AG20443 (cell line): ENCODE data around the gene SATB1.
A peak's percentile ranks its signal among the peaks of the same experiment; 100 is the strongest.
"Not testable (repeated sequence)": the region's sequence is repeated elsewhere in the genome, so short reads cannot be mapped to it uniquely, and the experiment has no call there.

Source experiments
- DNase-seq: peaks from one replicate; pipeline ENCODE4 v3.0.0; 2012; ENCODE audit warnings: low spot score, mixed read lengths

SATB1 gene

DNA sequence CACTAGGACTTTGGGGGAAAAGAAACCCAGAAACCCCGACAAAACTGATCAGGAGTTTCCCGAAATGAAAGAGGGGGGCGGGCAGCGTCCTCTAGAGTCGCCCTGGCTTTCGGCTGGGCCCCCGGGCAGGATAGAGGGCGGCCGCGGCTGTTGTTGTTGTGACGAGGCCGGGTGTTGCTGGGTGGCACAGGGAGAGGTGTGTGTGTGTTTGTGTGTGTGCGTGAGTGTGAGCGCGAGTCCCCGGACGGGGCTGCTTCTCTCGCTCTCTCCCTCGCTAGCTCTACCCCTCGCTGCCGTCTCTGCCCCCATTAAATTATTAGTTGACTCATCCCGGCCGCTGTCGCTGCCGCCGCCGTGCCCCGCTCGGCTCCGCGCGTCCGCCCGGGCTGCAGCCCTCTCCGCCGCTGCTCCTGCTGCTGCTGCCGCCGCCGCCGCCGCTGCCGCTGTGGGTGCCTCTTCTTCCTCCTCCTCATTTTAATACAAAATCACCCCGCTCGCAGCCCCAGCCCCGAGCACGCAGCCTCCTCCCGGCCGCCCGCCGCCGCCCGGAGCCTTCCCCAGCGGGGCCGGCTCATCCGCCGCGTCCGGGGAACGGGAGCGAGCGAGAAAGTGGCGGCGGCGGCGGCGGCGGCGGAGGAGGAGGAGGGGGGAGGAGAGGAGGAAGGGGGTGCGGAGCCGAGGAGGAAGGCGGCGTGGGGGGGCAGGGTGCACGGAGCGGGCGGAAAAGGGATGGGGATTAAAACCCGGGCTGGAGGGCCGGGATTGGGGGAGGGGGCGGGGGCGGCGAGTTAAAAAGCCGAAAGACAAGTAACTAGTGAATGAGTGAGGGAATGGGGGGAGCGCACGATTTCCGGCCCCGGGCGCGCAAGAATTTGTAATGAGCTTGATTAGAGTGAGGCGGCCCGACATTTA, at the start of gene SATB1:
TSS of gene SATB1 (minus strand) at position 611 of the 912 bp plus-strand sequence. CDS start 4,372 bp downstream, outside the sequence.
- peak; percentile 64 for DNase-seq

DNA sequence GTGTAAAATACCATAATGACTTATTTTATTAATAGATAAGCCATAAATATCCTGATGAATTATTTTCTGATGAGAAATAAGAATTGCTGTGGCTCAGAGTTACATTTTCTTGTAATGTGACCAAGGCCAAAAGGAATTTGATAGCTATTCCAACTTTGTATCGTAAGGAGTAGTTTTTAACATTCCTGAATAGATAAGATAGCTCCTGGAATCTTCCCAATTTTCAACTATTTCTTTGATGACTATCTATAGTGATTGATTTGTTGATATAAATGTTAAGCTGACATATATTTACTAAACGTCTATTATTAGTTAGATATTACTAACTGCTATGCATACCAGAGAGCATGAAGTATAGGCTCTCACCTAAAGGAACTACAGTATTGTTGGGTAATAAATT, 49.1 kb upstream of the SATB1 start:
- no peak for DNase-seq

DNA sequence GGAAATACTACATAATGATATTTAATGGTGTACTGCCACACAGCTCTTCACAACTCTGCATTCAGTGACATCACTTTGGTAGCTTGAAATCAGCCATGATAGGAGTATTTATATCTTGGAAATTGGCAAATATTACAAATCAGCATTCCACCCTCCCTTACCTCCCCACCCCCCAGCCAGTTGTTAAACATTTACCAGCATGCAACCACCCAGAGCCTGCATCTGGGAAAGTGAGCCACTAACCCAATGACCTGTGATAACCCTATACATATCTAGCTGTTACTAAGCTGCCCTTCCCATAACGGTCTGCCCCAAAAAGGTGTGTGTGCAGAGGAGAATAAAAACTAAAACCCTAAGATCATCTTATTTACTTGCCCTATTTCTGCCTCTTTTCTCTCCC, 44.6 kb upstream of the SATB1 start:
- DNase-seq: no peak

DNA sequence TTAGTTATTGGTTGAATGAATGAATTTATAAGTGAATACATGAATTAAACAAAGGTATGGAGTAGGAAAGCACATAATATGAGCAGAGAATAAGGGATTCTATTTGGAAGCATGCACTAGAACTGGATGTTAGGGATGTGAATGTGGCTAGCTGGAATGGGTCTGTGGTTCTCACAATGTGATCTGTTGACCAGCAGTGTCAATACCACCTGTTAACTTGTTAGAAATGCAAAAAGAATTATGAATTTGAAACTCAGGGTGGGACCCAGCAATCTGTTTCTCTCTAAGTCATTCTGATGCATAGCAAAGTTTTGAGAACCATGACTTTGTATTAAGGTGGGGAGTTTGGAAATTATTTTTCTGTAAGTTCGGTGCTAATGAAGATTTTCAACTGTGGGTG, 41.0 kb upstream of the SATB1 start:
- no peak for DNase-seq

DNA sequence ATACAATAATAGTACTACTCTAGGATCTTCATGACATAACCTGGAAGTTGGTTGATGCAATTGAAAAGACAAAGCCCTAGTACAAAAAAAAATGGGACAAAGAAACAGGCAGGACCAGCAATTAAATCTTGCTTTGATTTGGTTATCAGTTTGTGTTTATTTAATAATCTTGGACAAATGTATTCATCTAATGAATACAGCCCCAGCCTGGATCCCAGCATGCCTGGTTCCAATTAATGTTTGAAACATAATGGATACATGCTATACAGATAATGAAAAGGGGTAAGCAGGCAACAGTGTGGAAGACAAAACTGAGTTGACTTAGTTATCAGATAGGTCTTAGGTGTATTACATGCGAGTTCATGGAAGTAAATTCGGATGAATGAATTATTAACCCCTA, 29.6 kb upstream of the SATB1 start:
- no peak for DNase-seq

DNA sequence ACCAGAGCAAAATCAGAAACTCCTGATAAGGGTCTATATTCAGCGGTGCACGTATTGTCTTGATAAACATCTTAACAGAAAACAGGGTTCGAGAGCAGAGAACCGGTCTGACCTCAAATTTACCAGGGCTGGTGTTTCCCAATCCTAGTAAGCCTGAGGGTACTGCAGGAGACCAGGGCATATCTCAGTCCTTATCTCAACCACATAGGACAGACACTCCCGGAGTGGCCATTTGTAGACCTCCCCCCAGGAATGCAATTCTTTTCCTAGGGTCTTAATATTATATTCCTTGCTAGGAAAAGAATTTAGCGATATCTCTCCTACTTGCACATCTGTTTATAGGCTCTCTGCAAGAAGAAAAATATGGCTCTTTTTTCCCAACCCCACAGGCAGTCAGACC, 24.5 kb upstream of the SATB1 start:
- DNase-seq: not testable (repeated sequence)

DNA sequence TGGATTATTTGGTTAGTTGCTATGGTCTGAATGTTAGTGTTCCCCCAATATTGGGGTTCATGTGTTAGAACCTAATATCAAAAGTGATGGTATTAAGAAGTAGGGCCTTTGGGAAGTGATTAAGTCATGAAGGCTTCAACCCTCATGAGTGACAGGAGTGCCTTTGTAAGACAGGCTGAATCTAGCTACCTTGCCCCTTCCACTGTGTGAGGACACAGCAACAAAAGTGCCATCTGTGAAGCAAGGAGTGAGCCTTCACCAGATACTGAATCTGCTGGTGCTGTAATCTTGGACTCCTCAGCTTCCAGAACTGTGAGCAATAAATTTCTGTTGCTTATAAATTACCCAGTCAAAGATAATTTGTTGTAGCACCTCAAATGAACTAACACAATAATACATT, 22.6 kb upstream of the SATB1 start:
- DNase-seq: no peak

DNA sequence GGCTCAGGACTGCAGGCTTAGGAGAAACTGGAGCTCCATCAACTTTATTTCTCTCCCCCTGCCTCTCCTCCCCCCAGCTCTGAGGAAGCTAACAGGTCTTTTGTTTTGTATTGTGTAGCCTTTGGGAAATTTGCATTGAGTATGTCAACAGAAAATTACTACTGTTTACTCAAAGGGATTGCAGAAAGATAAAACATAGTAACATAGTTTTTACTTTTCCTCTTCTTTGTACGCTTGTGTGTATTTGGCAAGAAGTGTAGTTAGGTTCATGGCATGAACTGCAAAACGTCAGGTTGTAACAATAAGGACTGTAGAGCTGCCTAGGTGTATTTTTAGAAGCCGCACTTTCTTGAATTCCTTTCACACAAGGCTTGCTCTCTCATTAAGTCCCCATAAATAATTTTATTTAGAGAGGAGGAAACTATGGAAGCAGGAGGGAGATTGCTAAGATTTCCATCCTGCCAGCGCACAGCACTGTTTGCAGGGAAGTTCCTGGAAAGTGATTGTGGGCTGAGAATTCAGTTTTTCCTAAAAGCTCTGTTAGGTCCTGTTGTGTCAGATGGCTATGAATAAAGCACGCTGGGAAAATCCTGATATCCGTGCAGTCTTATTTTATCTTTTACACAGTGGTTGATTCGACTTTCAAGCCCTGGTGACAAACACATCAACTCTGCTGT, 21.1 kb upstream of the SATB1 start:
- no peak for DNase-seq

DNA sequence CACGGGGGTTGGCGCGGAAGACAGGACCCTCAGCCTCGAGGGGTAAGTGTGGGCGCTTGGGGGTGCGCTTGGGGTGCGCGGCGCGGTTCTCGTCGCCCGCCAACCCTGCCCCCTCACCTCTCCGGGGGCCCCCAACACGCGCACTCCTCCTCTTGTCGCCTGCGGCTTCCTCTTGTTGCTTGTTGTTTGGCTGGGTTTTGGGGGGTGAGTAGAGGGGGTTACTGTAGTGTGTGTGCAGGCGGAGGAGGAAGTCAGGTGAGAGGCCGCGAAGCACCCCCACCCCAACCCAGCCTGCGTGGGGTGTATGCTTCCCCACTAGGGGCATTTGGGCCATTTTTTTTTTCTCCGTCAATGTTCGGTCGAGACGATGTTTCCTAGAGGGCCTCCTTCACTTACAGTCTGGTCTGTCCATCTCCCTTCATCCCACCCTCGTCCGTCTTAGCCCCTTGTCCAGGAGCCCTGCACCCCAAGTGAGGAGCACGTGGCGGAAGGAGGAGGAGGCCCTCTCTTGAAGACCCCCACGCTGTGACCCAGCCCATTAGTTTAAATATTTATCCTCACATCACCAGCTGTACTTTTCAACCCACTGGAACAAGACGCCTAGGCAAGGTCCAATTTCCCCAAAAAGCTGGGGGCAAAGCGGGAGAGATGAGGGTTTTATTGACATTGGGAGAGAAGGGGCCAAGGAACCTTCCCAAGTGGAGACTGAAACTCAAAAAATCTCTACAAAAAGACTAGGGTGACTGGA, 20.4 kb upstream of the SATB1 start:
- no peak for DNase-seq

DNA sequence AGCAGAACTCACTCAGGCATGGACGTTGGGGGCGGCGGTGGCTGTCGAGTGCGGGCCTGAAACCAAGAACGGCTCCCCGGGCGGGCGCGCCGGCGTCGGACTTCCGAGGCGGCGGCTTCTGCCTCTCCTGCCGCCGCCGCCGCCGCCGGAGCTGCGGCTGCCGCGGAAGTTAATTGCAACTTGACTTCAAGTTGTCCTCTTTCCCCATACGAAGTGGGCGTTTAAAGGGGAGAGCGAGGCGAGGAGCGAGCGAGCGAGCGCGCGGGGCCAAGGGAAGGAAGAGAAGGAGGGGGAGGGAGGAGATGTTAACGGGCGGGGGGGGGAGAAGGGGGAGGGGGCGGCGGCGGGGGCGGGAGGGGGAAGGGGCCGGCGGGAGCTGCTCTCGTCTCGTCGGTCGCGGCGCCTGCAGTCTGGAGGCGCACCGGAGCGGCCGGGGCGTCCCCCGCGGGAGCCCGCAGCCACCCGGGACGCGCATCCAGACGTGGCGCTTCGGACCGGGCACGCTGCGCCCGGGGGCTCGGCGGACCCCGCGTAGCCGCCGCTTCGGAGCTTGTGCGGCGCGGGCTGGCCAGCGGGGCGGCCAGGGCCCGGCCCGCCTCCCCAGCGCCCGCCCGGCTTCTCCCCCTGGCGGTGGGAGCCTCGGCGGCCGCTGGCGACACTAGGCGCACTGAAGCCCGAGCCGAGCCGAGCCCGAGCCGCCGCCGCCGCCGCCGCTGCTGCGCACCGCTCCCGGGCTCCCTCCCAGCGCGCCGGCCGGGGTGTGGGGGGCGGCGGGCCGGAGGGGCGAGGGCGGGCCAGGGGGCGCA, 19.7 kb upstream of the SATB1 start:
- DNase-seq: peak; percentile 95

DNA sequence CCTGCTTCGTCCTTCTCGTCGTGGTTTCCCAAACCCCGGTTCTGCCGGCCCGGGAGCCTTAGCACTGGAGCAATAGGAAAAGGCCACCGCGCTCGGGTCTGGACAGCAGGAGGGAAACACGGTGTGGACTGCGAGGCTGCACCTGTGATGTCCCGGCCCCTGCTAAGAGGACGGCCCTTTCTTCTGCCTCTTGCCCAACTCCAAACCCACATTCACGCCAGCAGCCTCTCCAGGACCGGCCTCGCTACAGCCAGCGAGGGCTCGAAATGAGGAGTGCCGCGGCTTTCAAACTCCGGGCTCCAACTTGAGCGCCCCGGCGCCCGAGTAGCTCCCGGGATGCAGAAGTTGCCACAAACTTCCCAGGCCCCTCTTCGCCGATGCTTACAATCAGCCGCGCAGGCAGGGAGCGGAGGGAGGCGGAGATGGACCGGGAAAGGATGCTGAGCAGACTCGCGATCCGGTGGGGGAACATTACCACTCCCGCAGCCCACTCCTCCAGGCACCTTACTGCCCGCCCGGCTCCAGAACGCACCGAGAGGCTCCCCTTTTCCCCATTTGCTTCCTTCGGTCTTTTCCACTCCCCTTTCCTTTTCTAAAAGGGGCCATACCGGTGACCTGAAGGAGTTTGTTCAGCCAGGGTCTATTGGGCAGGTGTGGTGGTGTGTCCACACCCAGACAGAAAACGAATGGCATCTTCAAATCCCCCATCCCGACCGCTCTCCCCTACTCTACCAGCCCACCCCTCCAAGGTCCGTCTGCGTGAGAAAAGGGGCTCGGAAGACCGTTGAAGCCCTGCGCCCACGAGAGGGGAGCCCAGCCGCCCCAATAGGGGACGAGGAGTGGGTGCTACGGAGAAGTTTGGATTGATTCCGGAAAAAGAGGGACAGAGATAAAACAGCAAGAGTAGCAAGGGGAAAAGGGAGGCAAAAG, 18.8 kb upstream of the SATB1 start:
- peak; percentile 42 for DNase-seq

DNA sequence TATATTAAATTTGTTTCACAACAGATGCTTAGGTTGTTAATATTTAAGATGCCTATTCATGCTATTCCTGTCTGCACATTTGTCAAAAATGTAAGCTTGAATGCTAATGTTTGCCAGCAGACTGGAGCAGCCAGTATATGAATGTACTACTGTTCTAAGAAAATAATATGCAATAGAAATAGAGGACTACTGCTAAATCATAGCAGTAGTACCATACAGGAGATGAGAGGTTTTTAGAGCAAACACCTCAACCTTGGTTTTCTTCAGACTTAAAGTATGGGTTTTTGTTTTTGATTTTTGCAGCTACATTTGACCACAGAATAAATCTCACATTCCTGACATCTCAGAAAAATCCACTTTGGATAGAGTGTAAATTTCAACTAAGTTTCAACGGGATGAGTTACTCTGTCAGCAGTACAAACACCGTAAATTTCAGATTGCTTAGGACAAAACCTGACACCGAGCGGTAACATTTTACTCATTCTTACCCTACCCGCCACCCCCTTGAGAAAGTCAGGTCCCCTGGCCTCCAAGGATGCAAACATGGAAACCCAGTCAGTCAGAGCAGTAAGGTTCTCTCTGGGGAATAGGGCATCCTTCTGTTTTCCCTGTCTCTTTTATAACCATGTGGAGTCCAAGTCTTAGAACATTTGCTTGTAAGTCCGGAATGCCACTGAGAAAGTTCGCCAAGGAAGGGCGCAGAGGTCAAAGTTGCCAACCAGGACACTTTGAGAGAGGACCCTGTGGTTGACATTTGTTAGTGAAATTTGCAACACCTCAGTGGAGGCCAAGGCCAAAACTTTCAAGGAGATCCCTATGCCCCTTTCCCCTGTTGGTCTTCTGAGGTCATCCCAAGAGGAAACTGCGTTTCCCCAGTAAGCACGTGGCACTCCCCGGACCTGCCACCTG, 17.9 kb upstream of the SATB1 start:
- DNase-seq: no peak

DNA sequence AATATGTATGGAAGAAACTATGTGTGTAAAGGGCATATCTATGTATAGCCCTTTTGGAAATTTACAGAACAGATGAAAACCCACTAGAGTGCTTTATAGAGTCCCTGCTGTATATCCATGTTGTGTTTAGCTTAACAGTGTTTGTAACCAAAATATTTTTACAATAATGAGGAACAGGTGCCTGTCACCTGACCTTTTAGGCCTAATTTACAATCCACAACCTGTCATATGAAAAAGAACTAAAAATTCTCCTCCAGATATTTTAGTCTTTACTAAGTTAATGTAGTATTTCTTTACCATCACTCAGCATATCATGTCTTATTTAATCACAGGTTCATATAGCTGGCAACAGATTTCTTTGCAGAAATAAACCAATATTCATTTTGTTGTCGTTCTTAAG, 16.4 kb upstream of the SATB1 start:
- DNase-seq: no peak

DNA sequence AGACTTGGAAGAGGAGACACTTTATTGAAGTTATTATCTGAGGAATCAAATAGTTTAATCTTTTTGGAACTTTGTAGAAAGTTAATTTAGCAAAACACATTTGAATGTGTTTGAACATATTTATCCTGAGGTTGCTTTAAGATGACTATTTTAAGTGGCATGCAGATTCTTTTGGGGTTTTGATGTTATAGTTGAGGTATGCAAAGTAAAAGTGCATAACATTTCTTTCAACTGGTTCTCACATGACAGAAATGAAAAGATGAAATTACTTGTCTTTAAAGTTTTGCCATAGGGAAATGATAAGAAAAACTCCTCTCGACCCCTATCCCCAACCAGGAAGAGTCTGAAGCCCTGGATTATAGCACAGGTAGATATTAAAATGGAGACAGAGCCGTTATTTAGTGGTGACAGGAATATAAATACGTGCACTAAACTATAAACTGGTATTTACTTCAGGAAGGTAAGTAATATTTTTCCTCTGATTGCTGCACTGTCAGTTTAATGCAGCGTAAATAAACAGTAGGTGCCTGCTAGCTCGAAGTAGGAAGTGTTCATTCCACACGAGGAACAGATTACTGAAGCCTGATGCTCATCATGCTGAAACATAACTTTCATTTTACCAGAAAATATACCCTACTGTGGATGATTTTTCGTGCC, 15.1 kb upstream of the SATB1 start:
- DNase-seq: no peak

DNA sequence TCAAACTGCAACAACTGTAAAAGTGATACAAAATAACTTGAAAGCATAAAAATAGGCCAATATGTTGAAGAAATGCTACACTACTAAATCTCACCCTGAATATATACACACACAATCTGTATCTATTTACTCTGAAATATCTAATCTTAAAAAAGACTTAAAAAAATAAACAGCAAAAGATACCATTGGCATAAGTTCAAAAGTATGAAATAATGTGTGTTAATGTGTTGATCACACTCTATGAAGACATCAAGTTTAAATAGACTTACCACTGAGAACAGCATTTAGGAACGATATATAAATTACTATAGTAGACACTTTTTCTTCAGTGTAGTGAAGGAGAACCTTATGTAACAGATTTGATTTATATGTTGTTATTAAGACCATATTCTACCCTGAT, 14.1 kb upstream of the SATB1 start:
- DNase-seq: no peak

DNA sequence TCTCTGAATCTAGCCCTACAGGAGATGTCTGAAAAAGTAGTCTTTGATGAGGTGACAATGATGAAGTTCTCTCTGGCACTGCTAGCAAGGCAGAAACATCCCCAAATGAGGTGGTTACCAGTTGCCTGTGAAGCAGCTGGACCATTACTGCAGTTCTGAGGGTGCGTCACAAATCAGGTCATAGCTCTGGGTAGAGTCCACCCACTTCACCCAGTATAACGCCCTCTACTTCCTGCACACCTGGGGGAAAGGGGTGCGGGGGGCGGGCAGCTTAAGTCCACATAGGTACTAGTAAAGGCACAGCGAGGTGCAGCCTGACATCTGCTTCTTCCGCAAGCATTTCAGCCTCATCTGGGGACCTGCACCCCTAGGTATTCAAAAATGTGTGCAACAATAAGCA, 13.4 kb upstream of the SATB1 start:
- DNase-seq: no peak

DNA sequence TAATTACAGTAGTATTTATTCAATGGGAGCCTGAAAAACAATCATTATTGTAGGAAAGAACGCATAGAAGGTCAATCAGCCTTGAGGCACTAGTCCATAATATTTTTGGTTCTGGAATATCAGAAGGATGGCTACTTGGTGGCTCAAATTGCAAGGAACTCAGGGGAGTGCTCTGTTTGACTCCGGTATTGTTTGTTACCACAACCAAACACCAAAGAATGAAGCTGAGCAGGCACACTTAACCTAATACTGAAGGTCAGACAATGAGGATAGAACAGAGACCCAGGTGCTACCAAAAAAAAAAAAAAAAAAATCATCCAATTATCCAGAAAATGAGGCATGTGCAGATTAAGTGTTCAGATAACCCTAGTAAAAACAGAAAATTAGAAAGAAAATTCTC, 11.1 kb upstream of the SATB1 start:
- no peak for DNase-seq

DNA sequence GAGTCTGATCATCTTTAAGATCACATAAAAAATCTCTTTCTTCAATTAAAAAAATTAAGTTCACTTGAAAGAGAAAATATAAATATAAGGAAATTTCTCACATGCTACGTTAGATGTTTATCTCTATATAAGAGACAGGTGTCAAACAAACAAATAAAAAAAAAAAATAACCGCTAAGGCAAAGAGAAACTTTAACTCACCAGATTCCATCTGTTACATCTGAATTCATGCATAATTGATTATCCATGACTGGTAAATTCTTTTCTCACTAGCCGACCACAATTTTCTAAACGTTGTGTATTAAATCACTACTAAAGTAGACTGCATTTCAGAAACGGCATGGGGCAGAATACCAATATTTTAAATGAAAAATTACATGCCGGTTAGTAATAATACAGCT, 9.6 kb upstream of the SATB1 start:
- no peak for DNase-seq

DNA sequence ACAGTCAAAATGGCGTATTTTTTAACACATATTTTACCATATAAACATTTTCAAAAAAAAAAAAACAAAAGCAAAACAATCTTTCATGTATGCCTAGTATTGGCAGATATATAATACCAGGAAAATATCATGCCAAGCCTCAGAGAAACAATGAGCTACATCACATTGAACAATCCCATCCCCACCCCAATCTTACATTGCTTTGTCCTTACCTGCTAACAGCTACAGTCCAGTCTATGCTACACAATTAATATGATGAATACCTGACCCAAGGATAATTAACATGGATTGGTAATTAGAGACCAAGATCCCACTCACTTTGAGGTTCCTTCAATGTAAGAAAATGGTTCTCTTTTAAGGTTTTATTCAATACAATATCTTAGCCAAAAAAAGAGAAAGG, 7.6 kb upstream of the SATB1 start:
- no peak for DNase-seq
